ENCODE measurements around the gene MCL1.

DNA sequence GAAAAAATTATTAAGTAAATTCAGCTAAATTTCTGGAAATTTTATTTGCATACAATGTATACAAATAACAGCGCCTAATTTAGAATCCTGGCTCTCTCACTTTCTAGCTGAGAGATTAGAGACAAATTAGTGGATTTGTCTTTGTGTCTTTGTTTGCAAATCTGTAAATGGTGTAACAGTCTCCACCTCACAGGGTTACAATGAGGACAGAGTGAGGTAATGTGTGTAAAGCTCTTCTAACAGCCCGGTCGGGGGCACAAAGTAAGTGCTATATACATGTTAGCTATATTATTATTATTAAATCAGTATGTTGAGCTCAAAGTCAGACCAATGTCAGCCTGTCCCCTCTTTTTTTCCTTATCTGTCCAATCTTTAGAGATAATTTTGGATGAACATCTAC is 35.2 kb downstream of the MCL1 start:
- TF ChIP-seq POLR2A (IDR thresholded peaks at IDR 0.05; ENCODE audit: low read depth, low read length) (no peak), POLR2AphosphoS5 (IDR thresholded peaks at IDR 0.05; ENCODE audit: low read depth, low read length) (no peak), SPI1 (IDR thresholded peaks at IDR 0.05; ENCODE audit: low read depth, low read length) (no peak), TAF1 (IDR thresholded peaks at IDR 0.05; ENCODE audit: low read depth, low read length) (no peak), PAX5 (IDR thresholded peaks at IDR 0.05; ENCODE audit: insufficient read depth, low read length, severe bottlenecking) (no peak), POU2F2 (IDR thresholded peaks at IDR 0.05; ENCODE audit: low read depth, low read length) (no peak)
